Inflammatory macrophage treated with lipopolysaccharide for 1 hour (primary cell): ENCODE data around the gene COQ2.
"Not testable (repeated sequence)": the region's sequence is repeated elsewhere in the genome, so short reads cannot be mapped to it uniquely, and the experiment has no call there.

Source experiments
- DNase-seq, 2 donors: peaks; one replicate each; pipeline ENCODE4 v3.0.0-alpha.2; 2020 to 2022

Gene COQ2

DNA sequence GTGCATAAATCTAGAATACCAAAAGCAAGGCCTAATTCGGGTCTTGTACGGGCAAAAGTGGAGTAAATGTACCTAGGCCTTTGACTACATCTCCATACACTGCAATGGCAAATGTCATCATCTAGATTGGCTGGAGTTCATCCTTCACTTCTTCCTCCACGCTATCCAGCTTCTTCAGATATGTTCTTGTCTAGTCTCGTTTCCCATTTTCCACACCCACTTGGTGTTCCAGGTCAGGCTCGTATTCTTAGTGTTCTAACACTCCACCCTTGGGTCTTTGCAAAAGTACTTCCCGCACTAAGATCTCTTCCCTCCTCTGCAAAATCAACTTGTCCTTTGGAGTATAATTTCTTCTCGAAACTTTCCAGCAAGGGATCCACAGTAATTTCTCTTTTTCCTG, 1.4 kb downstream of the COQ2 start:
- peak; percentile 31 to 62 for DNase-seq

DNA sequence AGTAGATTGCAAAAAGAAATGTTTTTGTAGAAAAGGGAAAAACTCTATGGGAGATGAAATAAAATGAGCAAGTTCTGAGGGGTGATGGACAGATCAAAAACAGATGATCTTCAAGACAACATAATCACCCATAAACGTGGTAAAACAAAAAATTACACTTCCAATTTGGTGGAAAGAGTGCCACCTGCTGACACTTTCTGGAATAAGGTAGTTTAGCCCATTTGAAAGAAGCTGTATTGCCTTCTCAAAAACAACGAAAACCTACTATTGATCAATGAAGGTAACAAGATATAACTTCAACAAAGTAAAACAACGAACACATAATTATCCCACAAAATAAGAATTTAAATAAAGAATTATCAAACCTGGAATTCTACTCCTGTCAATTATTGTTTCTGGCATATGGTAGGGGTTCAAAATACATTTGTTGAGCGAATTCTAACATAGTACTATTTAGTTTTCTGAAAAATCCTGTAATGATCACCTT, 2.5 kb downstream of the COQ2 start:
- peak; percentile 47 to 94 for DNase-seq

DNA sequence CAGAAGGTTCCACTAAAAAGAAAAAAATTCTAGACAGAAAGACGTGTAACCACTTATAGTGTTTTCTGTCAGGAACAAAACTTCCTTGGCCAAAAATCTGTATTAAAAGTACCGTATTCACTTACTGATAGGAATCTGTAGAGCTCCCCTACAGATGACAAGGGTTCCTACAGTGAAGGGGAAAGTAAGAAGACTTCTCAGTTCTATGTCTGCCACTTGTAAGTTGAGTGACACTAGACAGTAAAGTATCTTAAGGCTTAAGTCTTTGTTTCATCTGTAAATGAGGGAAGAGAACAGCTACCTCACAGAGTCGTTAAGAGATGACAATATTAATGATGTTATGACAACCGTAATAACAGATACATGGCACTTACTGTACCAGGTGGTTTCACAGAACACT, 3.3 kb downstream of the COQ2 start:
- DNase-seq: no peak

DNA sequence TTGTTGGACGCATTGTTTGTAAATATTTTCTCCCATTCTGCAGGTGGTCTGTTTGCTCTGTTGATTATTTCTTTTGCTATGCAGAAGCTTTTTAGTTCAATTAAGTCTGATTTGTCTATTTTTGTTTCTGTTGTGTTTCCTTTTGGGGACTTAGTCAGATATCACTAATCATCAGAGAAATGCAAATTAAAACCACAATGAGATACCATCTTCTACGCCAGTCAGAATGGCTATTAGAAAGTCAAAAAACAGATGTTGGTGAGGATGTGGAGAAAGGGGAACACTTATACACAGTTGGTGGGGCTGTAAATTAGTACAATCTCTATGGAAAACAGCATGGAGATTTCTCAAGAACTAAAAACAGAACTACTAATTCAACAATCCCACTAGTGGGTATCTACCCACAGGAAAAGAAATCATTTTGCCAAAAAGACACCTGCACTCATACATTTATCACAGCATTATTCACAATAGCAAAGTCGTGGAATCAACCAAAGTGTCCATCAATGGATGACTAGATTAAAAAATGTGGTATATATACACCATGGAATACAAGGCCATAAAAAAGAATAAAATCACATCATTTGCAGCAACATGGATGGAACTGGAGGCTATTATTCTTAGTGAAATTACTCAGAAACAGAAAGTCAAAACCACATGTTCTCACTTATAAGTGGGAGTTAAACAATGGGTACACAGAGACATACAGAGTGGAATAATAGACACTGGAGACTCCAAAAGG, 8.1 kb downstream of the COQ2 start:
- DNase-seq: no peak

DNA sequence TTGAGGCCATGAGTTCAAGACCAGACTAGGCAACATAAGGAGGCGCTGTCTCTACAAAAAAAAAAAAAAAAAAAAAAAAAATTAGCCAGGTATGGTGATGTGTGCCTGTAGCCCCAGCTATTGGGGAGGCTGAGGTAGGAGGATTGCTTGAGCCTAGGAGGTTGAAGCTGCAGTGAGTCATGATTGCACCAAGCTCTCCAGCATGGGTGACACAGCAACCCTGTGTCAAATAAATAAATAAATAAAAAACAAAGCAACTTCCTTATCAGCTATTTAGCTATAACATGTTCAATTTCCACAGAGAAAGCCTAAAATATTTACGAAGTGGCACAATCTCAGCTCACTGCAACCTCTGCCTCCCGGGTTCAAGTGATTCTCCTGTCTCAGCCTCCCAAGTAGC, 10.7 kb downstream of the COQ2 start:
- DNase-seq: not testable (repeated sequence)

DNA sequence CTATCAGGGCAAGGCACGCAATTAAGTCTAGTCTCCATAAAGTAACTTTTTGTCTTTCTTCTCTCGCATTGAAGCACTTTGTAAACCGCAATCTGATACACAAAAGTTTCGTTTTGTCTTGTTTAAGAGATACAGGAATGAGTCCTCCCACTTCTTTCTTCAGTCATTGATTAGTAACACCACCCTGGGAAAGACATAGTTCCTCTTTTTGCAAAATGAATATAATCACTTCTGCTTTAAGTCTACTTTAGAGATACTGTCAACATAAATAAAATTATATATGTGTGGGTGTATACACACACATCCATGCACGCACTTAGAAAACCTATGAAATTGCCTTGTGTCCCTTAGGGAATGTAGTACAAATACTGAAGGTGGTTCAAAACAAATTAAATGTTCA, 11.7 kb downstream of the COQ2 start:
- peak; percentile 70 to 75 for DNase-seq

DNA sequence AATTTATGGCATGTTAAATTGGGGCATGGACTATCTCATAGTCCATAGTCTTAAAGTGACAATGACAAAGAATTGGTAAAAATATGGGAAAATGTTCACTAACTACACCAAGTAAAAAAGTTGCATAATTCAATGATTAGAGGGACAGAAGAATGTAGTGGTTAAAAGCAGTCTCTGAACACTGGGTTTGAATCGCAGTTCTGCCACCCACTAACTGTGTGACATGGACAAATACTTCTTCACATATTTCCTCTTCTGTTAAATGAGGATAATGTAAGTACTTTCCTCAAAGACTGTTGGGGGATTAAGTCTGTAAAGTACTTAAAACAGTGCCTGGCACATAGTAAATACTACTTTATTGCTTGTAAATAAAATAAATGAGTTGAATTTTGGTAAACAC, 15.3 kb downstream of the COQ2 start:
- DNase-seq: no peak

DNA sequence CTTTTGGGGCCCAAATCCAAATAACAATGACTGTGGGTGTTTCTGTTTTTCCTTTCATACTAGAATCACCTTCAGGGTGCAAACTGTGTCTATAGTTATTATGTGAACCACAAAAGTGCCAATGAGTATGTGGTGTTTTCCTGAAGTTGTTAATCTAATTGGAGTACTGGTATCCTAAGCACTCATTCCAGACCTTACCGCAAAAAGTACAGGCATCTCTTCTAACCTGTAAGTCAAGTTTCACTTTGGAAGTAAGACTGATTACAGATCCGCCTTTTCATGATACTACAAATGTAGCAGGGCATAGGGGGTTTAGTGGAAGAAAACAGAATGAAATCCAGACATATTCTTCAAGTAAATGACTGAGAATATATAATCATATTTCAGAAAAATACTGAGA, 16.1 kb downstream of the COQ2 start:
- no peak for DNase-seq

DNA sequence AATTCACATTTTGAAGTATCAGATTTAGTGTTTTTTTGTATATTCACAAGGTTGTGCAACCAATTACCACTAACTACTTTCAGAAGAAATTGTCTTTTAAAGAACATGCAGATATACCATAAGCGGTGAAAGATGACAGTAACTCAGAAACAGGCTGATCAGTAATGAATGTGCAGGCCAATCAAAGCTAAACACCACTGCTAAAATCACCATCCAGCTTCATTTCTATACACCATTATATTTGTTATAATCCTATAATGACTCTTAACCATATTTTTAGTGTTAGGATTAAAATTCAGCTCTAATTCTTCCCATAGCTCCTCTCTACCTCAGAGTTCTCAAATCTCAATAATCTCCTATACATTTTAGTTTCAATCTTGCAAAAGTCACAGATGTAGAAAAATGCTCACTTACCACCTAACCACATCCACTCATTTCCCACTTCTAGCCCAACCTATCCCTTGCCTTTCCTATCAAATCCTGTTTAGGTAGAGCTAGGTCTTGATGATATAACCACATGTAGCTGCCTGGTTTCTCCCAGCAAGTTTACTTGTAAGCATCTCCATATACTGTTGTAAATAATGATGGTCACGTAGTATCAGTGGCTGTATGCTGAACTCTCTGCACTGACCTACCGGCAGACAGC, 16.6 kb downstream of the COQ2 start:
- DNase-seq: no peak

DNA sequence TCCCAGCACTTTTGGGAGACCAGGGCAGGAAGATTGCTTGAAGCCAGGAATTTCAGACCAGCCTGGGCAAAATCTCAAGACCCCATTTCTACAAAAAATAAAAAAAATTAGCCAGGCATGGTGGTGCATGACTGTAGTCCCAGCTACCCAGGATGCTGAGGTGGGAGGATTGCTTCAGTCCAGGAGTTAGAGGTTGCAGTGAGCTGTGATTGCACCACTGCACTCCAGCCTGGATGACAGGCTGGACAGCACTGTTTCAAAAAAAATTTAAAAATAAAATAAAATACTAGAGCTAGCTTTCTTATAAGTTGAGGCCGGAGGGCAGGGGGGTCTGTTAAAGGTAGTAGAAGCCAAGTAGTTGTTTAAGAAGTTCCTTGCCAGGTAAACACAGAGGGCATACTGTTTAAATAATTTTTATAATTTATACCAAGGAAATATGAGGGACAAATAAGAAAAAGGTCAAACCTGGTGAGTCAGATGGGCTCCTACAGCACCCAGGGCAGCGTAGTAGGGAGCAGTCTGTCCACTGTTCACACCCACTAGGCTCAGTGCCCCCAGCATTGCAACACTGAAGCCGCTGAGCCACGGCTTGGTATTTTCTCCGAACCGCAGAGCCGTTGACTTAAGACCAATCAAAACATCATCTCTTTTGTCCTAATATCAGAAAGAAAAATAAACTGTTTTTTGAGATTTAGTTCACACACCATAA, 17.3 kb downstream of the COQ2 start:
- DNase-seq: no peak

DNA sequence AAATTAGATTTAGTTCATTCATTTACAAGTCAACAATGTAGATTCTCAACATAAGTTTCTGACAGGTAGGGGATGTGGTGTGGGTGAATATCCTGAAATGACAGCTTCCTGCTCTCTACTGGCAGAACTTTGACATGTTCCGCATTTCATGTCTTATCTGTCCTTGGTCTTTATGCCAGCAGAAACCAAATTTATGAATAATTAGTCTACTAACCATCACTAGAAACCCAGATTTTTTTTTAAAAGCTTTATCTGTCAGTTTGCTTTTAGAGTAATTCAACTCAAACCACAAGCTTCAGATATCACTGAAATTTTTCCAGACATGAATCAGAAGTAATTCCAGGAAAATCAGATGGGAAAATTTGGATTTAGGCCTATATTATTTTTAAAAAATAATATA, 17.9 kb downstream of the COQ2 start:
- no peak for DNase-seq

DNA sequence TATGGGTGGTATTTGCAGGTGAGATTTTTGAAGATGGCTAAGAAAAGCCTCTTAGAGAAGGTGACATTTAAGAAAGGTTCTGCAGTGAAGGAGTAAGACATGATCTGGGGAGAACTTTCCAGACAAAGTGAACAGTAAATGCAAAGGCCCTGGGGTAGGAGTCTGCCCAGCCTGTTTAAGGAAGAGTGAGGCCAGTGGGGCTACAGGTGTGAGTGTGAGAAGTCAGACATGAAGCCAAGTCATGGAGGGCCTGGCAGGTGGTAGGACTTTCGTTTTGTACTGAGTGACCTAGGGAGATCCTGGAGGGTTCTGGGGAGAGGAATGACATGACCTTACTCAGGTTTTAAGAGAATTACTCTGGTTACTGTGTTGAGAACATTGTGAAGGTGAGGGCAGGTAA, 21.5 kb downstream of the COQ2 start:
- no peak for DNase-seq

DNA sequence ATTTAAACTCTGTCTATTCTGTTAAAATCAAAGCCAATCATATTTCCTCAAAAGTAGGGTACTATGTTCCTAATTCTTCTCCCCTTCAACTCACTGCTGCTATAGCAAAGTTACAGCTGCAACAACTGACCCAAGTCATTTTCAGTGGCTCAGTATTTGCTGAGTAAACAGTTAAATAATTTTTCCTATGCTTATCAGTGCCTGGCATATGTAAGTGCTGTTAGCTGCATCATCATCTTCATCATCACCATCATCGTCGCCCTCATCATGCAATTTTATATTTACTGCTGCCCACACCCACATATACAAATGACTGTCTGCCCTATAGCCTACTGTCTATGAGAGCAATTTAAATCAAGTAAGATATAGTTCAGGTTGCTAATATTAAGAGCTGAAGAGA, 21.9 kb downstream of the COQ2 start:
- no peak for DNase-seq

DNA sequence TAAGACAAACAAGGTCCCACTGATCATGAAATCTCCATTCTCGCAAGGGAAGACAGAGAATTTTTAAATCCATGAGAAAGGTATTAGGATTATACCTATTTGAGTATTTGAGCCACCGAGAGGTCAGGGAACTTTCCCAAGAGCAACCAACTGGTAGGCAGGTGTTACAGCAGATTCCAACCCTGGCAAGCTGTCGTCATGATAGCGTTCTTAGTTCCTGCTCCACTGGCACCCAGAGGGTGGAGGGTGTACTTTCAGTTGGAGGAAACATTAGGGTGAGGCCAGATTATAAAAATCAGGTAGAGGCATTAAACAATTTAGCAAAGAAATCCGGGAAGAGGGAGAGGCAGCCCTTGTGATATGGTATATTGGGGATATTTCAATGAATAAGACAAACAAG, 23.3 kb downstream of the COQ2 start:
- DNase-seq: no peak

DNA sequence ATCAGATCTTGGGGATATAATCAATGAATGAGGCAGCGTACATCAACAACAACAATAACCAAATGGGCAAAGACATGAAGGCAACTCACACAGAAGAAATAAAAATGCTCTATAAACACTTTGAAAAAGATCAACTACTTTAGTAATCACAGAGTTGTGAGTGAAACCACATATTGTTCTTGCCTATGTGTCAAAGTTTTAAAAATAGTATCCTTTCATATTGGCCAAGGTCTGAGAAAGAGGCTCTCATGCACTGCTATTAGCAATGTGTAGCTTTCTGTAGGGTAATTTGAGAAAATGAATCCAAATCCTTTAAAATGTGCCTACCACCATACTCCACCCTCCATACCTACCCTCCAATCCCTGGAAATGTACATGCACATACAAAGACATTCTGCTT, 25.0 kb downstream of the COQ2 start:
- no peak for DNase-seq

DNA sequence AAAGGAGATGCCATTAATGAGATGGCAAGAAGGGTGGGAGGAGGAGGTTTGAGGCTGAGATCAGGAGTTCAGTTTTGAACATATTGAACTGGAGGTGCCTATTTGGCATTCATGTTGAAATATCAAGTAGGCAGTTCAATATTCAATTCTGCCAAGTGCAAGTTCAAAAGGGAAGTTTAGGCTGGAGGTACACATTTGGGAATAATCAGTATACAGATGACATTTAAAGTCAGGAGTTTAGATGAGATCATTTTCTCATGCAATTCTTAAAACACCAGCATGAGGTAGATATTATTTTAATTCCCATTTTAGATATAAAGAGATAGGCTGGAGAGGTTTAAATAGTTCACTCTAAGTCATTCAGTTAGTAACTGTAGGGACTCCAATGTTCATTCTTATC, 26.1 kb downstream of the COQ2 start:
- peak in 1 of 2 donors; percentile 56 for DNase-seq

DNA sequence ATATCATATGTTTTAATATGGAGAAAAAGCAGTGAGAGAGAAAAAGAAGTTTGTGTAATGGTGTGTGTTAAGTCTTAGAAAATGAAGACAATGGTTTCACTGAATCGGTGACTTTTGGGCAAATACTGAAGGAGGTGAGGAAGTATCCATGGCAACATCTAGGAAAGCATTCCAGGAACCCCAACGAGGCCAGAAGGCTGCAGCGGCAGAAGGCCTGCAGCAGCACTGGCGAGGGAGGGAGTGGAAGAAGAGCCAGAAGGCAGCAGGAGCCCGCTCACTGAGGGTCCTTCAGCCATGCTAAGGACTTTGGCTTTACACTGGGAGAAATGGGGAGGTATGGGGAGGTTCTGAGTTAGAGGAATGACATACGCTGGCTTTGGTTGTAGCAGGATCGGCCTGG, 26.8 kb downstream of the COQ2 start:
- DNase-seq: no peak

DNA sequence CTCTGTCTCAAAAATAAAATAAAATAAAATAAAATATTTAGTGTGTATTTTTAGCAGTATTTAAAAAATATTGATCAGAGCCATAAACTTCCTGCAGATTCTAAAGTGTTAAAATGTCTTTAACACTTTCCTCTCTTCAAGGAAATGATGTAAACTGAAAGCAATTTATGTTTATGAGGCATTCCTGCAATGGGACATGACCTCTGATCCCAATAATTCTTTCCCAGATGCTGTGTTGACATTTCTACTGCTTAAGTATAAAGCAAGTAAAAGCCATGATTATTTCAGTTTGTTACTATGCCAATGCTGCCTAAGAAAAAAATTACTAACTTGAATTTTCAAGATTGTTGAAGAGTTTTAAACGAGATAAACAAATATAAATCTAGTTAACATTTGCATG, 29.0 kb downstream of the COQ2 start:
- no peak for DNase-seq

DNA sequence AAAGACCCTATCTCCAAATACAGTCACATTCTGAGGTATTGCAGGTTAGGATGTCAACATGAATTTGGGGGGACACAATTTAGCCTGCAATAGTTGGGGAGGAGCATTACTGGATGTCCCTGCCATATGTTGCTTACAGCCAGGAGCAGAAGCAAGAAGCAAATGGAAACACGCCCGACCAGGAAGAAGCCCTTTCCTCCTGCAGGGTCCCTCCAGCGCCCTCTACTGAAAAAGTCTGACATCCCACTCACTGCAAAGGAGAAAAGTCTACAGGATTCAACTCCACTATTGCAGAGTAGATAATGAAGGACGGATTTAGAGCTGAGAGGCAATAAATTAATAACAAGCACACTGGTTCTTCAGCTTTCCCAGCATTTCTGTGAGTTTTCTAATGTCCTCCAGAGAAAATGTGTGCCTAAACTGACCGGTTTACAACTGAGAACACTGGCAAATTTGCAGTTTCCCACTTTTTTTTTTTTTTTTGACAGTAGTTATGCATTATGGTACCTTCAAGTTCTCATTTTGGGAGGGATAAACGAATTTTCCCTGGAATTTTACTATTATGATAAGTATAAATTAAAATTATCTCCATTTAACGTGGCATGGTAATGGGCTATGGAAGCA, 31.7 kb downstream of the COQ2 start:
- DNase-seq: peak; percentile 76 to 94

DNA sequence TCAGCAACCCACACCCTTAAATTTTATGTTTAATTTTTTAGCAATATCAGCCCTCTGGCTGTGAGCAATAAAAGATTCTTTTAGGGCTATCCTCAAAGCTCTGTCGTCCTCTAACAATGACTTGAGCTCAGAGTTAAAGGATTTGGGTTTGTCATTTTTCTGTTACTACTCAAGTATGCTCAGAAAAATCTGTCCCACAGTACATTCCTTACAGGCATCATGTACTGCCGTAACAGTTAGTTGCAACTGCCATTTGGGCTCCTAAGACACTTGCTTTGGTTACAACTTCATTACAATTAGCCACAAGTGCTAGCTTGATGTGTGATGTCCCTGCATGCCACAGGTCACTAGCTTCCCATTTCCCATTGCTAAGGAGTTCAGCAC, 33.2 kb downstream of the COQ2 start:
- DNase-seq: no peak

DNA sequence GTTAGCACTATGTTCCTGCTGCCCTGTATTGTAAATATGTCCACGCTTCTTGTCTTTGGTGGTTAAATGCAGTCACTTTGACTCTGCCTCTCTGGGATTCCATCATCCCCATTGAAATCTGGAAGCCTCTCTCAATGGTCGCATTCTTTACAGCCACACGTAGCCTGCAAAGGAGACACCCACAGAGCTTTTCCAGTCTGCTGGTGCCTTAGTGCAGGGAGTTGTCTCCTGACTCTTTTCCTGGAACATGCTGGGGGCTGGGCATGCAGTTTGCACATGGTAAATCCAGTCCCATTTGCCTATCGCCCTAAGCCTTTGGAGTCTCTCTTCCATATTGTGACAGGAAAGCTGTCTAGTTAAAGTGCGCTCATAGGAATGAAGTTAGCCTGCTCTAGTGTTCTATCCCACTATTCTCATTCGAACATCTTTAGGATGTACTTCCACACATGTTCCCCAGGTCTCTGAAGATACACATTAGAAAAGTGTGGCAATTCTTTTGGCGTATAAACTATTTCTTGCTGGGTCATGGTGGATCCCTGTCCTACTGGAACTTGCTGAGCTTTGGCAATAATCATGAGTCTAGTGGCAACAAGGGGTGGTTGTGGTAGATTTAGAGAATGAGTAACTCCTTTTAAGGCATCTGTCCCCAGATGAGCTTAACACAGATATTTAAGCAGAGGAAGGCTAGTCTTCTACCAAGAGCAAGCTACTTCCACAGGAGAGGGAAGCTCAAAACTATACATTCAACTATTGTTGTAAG, 33.7 kb downstream of the COQ2 start:
- no peak for DNase-seq

DNA sequence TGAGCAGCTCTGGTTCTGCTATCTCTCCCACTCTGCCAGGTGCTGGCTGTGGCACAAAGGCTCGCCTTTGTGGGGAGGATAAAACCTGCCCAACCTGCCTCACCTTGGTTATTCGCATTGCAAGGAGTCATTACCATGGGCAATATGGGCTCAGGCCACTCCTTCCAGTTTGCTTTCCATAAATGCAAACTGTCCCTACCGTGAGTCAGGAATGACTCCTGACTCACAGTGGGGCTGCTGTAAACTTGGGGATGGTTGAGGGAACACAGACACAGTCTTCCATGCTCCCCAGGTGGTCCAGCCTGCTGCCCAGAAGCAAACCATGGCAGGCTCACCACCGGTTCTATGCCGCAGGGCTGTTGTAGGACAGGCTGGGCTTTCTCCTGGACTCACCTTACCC, 36.1 kb downstream of the COQ2 start:
- no peak for DNase-seq
